Measurements from ENCODE around the gene POU5F1.
"Not testable (repeated sequence)": the region's sequence is repeated elsewhere in the genome, so short reads cannot be mapped to it uniquely, and the experiment has no call there.

Gene POU5F1

DNA sequence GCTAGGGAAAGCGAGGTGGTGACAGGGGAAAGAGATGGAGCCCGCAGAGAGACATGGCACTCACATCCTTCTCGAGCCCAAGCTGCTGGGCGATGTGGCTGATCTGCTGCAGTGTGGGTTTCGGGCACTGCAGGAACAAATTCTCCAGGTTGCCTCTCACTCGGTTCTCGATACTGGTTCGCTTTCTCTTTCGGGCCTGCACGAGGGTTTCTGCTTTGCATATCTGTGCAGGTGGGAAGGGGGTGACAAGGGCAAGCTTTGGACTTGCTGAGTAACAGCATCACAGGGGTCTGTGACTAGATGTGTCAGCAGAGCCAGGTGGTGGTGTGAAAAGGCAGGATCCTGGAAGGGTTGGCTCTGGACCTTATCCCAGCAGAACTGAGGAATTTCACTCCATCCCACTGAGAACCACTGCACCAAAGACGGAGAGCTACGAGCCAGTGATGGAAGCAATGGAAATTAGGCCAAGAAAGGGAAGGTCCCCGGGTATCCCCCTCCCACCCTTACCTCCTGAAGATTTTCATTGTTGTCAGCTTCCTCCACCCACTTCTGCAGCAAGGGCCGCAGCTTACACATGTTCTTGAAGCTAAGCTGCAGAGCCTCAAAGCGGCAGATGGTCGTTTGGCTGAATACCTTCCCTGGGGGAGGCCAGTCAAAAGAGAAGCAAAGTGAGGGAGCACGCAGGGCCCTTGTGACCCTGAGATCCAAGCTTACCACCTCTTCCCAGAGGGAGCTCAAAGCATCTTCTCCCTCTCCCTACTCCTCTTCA, 5.2 kb downstream of the POU5F1 start:
- not testable (repeated sequence) for DNase-seq

DNA sequence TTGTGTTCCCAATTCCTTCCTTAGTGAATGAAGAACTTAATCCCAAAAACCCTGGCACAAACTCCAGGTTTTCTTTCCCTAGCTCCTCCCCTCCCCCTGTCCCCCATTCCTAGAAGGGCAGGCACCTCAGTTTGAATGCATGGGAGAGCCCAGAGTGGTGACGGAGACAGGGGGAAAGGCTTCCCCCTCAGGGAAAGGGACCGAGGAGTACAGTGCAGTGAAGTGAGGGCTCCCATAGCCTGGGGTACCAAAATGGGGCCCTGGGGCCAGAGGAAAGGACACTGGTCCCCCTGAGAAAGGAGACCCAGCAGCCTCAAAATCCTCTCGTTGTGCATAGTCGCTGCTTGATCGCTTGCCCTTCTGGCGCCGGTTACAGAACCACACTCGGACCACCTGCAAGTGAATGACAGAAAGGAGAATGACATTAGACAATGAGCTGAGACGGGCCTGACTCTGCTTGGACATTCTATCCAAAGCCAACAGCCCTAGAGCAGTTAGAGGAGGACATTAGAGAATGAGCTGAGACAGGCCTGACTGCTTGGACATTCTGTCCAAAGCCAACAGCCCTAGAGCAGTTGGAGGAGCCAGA, 5.9 kb downstream of the POU5F1 start:
- DNase-seq: not testable (repeated sequence)

DNA sequence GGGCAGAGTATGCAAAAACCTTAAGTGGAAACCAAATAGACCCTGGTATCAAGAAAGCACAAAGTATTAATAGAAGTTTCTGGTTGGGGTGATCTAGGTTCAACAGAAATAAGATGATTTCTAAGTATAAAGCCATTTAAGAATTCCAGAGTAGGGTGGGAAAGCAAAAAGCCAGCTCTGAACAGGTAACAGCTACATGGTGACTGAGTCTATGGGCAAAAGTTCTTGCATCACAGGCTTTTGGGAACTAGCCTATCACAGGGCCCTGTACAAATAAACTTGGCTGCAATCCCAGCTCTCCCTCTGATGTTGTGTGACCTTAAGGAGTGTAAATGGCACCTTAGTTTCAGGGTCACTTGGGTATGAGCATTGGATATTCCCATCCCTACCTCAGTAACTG, 6.6 kb downstream of the POU5F1 start:
- DNase-seq: no peak

DNA sequence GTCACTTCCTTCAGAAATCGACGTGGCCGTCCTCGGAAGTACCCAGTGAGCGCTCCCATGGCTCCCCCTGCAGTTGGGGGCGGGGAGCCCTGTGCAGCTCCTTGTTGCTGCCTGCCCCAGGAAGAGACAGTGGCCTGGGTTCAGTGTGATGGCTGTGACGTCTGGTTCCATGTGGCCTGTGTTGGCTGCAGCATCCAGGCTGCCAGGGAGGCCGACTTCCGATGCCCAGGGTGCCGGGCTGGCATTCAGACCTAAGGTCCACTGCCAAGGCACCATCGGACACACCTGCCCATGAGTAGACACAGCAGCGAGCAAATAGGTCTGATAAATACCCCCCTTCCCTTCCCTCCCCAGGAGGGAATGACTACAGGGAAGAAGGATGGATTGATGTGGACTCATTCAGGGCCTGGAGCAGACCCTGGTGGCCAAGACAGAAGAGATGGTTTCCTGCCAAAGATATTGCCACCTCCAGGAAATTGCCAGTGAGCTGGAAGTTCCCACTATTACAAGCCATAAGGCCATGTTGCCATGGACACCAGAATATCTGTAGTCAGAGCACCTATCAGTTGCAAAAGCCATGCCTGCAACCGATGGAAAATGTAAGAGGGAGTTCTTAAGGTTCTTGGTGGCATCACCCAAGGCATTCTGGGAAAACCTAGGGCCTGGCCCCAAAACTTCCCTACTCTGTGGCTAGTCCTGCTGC, 7.9 kb downstream of the POU5F1 start:
- no peak for DNase-seq

DNA sequence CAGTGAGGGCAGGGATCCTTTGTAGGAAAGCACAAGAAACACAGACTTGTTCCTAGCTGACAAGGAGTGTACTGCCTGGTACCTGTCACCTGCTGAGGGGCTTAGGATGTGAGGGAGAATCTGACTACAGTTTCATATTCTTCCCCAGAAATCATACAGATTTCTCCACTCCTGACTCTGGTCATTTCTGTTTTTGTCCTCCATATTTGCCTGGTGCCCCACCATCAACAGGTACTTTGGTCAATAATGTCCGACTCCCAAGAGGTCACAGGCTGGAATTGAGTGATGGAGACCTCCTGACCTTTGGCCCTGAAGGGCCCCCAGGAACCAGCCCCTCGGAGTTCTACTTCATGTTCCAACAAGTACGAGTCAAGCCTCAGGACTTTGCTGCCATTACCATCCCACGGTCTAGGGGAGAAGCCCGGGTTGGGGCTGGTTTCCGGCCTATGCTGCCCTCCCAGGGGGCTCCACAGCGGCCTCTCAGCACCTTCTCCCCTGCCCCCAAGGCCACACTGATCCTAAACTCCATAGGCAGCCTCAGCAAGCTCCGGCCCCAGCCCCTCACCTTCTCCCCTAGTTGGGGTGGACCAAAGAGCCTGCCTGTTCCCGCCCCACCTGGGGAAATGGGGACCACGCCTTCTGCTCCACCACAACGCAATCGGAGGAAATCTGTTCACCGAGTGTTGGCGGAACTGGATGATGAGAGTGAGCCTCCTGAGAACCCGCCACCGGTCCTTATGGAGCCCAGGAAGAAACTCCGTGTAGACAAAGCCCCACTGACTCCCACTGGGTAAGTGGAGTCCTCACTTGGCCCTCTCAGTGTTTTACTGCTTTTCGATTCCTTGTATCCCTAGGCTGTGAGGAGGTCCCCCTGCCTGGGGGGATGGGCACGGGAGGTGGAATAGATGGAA, 9.0 kb downstream of the POU5F1 start:
- DNase-seq: no peak

DNA sequence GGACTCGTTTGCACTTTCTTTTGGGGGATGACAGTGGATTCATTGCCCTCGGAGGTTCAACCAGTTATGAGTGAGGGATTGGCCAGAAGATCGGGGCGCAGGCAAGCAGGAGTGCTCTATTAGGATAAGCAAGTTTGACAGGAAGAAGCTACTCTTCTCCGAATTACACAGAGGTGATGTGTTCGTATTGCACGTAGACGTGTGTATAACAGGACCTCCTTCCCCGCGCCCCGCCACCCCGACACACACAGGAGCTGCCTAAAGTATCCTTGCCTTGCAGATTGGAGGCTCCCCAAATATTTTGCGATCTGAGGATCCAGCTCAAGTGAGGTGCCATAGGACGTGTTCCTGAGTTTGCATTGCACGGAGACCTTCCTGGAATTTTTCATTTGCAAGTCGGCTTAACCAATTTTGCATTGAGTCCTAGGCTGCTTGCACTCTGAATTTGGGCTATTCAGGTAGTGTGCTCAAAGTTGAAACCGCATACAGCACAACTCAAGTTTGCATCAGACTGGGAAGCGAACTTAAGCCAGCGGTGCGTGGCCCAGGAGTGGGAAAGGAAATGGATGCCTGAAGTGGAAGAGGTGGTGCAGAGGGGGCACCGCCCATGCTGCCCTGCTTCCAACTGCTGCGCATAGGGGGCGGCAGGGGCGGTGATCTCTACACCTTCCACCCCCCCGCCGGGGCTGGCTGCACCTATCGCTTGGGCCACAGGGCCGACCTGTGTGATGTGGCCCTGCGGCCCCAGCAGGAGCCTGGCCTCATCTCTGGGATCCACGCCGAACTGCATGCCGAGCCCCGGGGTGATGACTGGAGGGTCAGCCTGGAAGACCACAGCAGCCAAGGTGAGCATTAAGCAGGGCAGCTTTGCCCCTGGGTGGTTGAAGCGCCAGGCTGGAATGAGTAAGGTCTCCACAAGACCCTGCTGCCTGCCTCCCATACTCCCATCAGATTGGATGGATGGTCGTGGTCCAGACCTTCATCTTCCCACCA, 11.3 kb downstream of the POU5F1 start:
- DNase-seq: no peak

DNA sequence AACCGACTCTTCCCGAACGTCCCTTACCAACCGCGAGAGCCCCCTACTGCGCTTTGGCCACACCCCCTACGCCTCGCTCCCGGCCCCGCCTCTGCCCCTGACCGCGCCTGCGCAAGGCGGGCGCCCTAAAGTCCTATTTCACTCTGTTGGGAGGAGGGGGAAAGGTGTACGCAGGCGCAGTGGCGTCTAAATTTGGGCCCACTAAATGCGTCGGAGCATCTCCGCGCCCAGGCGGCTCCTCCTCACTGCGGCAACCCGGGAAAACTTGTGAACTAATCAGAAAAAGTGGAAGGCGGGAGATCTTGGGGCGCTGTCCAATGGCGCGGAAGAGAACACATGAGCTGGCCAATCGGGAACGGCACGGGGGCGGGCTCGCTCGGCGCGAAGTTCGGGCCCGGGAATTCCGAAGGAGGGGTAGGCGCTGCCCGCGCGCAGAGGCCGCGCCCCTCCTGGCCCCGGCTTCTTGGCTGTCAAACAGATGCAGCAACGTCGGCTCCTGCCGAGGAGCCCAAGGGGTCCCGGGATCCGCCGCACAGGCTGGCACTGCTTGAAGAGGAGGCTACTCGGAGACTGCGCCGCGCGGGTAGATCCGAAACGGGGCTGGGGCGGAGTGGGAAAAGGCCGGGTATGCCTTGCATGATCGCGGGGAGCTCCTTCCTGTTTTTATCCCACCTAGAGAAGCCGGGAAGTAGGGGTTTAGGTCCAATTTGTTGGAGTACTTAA, 12.2 kb downstream of the POU5F1 start, which contains the start of gene TCF19:
TSS of gene TCF19 (plus strand) at position 450 of the 723 bp plus-strand sequence. CDS start 881 bp downstream, outside the sequence.
- peak; percentile 94 for DNase-seq

DNA sequence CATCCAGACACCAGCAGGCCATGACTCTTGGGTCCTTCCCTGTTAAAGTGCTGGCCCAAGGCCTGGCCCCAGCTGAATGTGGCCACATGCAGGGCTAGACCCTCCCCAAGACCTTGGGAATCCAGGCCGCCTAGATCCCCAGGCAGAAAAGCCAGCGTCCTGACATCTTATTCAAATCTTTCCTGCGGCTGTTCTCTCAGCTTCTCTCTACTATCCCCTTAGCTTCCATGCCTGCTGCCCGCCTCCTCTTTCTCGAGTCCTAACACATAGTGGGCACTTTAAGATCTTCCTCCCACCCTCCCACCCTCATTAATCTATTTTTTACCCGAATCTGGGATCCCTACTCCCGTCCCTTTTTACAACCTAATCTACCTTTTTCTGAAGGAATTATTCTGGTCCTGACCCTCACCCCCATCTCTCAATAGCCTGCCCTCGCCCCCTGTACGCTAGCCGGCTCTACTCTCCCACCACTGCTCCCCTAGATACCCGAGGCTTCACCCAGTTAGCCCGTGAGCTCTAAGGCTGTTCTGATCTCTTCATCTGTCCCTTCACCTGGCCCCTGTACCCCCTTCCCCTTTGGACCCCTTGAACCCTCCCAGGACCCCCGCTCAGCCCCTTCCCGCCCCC, 12.9 kb downstream of the POU5F1 start, which contains the start of gene CCHCR1:
TSS of gene CCHCR1 (minus strand) at position 290 of the 627 bp plus-strand sequence. CDS start at position 88, 202 bp downstream.
- no peak for DNase-seq

DNA sequence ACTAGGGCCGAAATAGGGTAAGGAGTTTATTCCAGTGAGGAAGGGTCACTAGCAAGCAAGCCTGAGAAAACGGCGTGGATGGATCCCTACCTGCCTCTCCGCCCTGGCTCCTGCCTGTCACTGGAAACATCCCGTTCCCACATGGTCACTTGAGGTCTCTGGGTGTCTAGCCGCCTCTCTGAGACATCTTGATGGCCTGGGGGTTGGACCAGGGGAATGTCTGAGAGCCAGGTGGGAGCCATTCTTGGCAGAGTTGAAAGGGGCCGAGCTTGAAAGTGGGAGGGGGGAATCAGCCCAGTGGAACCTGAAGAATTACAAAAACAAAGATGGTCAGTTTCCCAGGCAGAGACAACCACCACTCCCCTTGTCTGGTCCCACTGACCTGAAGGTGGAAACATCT, 13.8 kb downstream of the POU5F1 start:
- DNase-seq: no peak

DNA sequence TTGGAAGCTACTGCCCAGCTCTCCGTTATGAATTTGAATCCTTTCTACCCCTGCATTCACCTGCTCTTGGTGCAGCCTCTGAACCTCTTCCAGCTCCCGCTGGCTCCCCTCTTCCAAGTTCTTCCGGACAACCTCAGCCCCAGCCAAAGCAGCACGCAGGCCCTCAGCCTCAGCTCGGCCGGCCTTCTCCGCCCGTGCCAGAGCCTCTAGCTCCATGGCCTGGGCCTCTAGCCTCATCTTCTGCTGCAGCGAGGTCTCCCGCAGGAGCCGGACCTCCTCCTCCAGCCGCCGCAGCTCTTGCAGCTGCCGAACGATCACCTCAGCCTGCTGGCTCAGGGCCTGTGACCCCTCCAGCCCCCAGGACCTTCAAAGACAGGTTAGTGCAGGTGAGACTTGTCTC, 16.0 kb downstream of the POU5F1 start:
- DNase-seq: no peak

DNA sequence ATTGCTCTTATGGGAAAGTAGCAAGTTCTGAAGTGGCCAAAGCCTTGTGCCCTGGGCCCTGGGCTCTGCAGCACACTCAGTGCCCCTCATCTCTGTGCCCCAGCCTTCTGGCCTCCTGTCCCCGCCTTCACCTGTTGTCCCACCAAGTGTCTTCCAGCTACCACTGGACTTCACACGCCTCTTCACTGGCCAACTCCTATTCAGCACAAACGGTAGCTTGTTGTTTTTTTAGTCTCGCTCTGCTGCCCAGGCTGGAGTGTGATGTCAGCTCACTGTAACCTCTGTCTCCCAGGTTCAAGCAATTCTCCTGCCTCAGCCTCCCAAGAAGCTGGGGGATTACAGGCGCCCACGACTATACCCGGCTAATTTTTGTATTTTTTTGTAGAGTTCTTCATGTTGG, 17.7 kb downstream of the POU5F1 start:
- no peak for DNase-seq

DNA sequence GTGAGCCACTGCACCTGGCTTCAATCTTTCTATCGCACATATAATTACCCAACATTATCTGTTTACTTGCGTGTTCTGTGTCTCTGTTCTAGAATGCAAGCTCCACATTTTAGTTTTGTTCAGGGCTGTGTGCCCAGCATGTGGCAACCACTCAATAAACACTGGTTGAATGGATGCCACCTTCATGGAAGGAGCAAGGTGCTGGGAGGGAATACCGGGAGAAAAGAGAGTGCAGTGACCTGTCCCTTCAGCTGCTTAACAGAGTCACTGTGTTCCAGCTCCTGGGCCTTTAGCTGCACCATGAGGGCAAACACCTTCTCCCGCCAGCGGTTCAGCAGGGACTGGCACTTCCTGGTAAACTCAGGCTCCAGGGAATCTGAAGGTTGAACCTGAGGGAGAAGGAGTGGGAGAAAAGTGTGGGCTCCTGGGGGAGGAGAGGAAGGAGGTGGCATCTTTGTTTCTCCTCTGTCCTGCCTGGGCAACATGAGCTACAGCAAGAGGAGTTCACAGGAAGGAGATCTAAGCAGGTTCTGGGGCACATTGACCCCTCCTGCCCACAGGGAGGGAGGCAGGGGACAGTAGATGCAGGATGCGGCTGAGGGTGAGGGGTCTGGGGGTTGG, 20.5 kb downstream of the POU5F1 start:
- DNase-seq: no peak

DNA sequence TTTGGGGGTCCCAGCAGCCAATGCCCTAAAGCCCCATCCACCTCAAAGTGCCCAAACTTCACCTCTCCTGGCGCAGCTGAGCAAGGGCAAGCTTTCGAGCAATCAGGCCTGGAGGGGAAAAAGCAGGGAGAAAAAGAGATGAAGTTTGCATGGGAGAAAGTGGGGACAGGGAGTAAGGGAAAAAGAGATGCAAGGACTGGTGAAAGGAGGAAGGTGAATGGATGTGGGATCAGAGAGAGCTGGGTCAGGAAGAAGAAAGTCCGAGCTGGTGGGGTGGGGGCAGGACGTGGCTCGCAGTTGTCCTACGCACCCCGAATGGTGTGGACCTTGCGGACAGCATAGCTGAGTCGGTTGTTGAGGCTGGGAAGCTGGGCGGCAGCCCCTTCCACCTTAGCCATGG, 25.1 kb downstream of the POU5F1 start:
- no peak for DNase-seq

DNA sequence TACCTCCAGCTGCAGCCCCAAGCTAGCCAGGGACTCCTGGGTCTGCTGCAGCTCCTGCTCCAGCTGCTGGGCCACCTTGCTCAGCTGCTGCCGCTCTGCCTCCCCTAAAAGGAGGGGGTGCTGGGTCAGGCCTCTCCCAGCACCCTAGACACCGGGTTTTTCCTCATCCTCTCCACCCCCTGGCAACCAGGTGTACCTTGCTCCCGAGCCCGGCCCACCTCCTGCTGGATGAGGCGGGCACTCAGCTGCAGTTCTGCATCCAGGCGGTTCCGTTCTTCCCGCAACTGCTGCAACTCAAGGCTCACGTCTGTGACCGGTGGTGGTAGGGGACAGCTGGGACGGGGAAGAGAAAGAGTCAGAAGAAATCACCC, 25.5 kb downstream of the POU5F1 start:
- no peak for DNase-seq

DNA sequence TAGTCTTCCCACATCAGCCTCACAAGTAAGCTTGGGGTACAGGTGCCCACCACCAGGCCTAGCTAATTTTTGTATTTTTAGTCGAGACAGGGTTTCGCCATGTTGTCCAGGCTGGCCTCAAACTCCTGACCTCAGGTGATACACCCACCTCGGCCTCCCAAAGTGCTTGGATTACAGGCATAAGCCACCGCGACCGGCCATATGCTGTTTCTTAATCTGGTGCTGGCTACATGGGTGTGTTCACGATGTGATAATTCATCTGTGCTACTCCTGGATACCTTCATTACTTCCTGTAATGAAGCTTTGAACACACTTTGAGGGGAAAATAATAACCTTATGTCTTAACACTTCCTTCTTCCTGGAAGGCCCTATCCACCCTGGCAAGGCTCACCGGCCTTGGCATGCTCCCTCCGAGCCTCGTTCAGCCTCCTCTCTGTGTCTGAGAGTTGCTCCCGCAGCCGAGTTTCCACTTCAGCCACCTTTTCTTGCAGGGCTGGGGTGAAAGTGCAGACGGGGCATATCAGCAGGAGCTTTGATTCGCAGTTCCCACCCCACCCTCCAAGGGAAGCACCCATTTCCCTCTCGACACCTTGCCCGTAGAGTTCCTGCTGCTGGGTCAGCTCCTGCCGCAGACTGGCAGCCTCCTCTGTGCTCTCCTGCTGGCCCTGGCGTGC, 26.0 kb downstream of the POU5F1 start:
- no peak for DNase-seq

DNA sequence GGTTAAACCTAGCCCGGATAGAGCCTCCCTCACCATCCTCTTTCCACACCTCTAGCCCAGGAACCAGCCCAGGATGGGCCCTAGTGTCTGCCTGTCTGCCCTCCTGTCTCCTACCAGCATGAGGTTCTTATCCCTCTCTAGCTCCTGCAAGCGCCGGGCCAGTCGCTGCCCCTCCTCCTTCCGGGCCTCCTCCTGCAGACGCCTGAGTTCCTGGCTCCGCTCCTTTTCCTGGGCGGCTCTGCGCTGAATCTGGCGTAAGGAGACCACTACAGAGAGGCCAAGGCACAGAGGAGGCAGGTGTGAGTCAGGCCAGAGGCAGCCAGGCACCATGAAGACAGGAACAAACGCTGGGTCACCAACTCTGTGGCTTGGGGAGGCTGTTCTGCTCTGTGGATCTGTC, 27.3 kb downstream of the POU5F1 start:
- DNase-seq: no peak

DNA sequence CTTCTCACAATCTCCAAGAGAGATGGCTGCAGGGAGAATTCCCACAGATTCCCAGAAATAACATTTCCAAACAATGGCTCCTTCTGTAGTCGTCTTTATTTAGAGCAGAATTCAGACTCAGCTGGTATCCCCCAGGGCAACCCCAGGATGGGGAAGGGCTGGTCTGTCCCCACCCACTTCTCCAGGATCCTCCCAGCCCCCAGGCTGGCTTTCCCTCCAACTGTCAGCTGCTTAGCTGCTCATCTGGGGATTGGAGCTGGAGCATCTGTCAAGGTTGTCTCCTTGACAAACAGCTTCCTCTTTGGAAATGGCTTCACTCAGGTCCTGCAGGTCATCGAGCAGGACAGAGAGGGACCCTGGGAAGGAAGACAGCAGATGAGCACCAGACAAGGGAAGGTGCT, 28.1 kb downstream of the POU5F1 start:
- DNase-seq: no peak

DNA sequence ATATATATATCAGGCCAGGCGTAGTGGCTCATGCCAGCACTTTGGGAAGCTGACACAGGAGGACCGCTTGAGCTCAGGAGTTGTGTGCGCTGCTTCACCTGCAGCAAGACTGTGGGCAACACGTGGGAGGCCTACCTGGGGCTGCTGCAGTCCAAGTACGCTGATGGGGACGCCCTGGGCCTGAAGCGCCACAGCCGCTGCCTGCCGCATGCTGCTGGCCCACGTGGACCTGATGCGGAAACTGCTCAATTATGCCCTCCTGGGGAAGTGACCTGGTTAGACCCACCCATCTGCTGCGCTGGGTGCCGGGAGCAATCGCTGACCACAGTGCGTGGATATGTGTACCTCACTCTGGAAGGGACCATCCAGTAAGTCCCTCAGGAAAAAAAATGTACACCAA, 29.8 kb downstream of the POU5F1 start:
- no peak for DNase-seq

DNA sequence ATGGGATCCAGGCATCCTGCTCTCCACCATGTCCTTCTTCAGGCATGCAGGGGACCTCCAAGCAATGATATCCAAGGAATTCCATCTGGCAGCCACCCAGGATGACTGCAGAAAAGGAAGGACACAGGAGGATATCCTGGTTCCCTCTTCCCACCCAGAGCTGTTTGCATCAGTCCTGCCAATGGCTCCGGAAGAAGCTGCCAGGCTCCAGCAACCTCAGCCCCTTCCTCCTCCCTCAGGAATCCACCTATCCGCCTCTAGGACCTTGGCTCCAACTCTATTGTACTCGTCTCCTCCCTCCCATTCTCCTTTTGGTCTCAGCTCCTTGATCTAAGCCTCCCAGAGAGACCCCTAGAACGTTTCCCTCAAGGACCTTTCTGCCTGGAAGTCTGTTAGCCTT, 30.9 kb downstream of the POU5F1 start:
- DNase-seq: no peak

All from GF-D8 (cell line).